ENCODE results near the gene PIANP. TPM values are rescaled to one million over a fixed set of nuclear protein-coding genes. Genes with fewer than 3 reads are reported as not detected.

The PIANP gene
- total and polyA plus RNA-seq, 10 of the 15 experiments (the other 5 are each of a cell fraction or from before 2014, with no cell fraction given) = 0.08 to 0.12 (median 0.08) TPM; not detected in 7

DNA sequence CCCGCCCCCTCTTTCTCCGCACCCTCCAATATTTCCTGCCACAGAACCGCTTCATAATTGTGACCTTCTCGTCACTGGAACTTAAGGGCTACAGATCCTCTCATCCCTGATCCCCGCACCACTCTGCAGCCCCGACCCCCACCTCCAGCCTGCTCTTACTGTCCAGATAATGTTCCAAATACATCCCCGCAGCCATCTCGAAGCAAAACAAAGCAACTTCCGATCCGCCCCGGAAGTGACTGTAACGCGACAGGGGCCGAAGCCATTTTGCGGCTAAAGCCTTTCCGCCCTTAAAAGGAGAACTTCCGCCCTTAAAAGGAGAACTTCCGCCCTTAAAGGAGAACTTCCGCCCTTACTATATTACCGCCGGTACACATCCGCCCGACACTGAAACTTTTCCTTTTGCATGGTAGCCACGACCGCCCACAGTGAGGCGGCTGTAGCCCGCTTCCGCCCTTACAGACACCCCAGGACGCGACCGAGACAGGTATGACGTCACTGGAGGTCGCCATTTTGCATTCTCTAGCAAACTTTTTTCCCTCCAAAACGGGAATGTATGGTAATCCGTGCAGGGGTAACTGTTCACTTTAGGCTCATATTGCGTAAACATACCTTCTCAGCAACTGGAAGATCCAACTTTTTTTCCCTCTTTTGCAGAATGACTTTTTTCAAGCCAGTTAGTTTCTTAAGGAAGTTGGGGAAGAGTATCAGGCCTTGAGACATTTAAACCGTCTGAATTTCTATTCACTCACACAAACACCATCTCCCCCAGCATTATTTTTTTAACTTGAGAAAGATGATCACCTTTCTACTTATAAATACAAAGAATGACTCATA, 37.5 kb downstream of the PIANP start, which contains the start of gene ING4 (continued):
- TF ChIP-seq, protein P1, sequence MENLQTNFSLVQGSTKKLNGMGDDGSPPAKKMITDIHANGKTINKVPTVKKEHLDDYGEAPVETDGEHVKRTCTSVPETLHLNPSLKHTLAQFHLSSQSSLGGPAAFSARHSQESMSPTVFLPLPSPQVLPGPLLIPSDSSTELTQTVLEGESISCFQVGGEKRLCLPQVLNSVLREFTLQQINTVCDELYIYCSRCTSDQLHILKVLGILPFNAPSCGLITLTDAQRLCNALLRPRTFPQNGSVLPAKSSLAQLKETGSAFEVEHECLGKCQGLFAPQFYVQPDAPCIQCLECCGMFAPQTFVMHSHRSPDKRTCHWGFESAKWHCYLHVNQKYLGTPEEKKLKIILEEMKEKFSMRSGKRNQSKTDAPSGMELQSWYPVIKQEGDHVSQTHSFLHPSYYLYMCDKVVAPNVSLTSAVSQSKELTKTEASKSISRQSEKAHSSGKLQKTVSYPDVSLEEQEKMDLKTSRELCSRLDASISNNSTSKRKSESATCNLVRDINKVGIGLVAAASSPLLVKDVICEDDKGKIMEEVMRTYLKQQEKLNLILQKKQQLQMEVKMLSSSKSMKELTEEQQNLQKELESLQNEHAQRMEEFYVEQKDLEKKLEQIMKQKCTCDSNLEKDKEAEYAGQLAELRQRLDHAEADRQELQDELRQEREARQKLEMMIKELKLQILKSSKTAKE (IDR thresholded peaks at IDR 0.05; ENCODE audit: low read depth, poor library complexity, severe bottlenecking) = peak; percentile 84
- TF ChIP-seq ZNF687 (IDR thresholded peaks at IDR 0.05) (peak; percentile 84), RAD51 (IDR thresholded peaks at IDR 0.05) (peak; percentile 46), MTA3 (IDR thresholded peaks at IDR 0.05; ENCODE audit: borderline replicate concordance, low read length) (no peak), KLF5 (IDR thresholded peaks at IDR 0.05; ENCODE audit: partially characterized antibody) (no peak), SIN3A (IDR thresholded peaks at IDR 0.05; ENCODE audit: low read depth, low read length) (peak; percentile 46; the same call in 1 of the 2 replicates), ZSCAN29 (IDR thresholded peaks at IDR 0.05) (no peak), SP1 (IDR thresholded peaks at IDR 0.05; ENCODE audit: low read depth, low read length) (peak; percentile 70), E2F8 (IDR thresholded peaks at IDR 0.05; ENCODE audit: low read depth, partially characterized antibody) (peak; percentile 100), FOXK2 (IDR thresholded peaks at IDR 0.05) (peak; percentile 91), KDM1A (IDR thresholded peaks at IDR 0.05; ENCODE audit: borderline replicate concordance) (no peak), WRNIP1 (IDR thresholded peaks at IDR 0.05; ENCODE audit: borderline replicate concordance, low read depth, low read length) (0 out of 2 replicates have a peak, but pooled peaks have one; percentile 34), CTCF (IDR thresholded peaks at IDR 0.05 in 2 of 3, conservative IDR thresholded peaks at IDR 0.05 in 1 of 3; ENCODE audit: control insufficient read depth in 2 of 3, extremely low read depth in 1 of 3, insufficient read depth in 1 of 3, low read depth in 3 of 3, low read length in 3 of 3) (no peak), RUNX3 (IDR thresholded peaks at IDR 0.05; ENCODE audit: low read length) (peak; percentile 92), MEF2B (IDR thresholded peaks at IDR 0.05; ENCODE audit: partially characterized antibody, poor library complexity, severe bottlenecking) (no peak), FOXM1 (IDR thresholded peaks at IDR 0.05; ENCODE audit: low read depth, low read length) (no peak), EED (IDR thresholded peaks at IDR 0.05; ENCODE audit: low read depth) (no peak)
